HG02798 (cell line): ENCODE measurements around the gene RAB1B.
A peak's percentile ranks its signal among the peaks of the same experiment; 100 is the strongest.
"Not testable (repeated sequence)": the region's sequence is repeated elsewhere in the genome, so short reads cannot be mapped to it uniquely, and the experiment has no call there.

Experiments
- ATAC-seq: cut with Tn5 transposase; IDR thresholded peaks from one replicate; pipeline ENCODE4 v1.9.1; 2021; ENCODE audit warnings: mild to moderate bottlenecking; ENCODE audit not compliant: unreplicated experiment, poor library complexity

RAB1B gene

DNA sequence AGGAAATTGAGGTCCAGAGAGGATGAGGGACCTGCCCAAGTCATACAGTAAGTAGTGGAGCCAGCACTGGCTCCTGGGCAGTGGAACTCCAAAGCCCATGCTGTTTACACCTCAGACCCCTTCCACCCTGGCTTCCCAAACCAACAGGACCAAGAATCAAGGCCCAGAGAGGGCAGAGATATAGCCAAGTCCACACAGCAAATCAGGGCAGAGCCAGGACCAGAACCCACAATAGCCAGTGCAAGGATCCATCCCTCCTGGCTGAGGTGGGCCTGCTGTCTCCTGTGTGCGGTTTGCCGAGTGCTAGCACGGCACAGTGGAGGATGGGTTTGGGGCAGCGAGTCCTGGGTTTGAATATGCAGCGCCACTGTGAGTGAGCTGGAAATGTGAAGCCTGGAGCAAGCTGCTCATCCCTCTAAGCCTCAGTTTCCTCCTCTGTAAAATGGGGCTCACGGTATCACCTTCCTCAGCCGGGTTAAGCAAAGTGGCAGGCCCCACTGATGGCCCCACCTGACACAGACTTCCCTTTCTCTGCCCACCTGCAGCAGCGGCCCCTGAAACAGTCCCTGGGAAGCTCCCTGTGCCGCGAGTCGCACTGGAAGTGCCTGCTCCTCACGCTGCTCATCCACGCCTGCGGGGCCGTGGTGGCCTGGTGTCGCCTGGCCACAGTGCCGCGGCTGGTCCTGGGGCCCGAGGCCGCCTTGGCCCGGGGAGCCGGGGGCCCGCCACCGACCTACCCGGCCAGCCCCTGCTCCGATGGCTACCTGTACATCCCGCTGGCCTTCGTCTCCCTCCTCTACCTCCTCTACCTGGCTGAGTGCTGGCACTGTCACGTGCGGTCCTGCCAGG, 25.6 kb downstream of the RAB1B start:
- no peak for ATAC-seq

DNA sequence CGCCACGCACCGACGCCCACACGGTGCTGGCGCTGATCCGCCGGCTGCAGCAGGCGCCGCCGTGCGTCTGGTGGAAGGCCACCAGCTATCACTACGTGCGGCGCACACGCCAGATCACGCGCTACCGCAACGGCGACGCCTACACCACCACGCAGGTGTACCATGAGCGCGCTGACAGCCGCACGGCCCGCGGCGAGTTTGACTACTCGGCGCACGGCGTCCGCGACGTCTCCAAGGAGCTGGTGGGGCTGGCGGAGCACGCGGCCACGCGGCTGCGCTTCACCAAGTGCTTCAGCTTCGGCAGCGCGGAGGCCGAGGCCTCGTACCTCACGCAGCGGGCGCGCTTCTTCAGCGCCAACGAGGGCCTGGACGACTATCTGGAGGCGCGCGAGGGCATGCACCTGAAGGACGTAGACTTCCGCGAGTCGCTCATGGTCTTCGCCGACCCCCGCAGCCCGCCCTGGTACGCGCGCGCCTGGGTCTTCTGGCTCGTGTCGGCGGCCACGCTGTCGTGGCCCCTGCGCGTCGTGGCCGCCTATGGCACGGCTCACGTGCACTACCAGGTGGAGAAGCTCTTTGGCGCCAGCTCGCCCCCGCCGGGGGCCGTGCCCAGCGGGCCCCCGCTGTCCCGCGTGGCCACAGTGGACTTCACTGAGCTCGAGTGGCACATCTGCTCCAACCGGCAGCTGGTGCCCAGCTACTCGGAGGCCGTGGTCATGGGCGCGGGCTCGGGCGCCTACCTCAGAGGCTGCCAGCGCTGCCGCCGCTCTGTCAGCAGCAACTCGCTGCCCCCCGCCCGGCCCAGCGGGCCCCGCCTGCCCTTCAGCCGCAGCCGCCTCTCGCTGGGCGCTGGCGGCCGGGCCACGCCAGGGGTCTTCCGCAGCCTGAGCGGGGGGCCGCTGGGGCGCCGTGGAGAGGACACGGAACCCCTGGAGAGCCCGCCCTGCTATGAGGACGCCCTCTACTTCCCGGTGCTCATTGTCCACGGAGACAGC, 26.5 kb downstream of the RAB1B start:
- no peak for ATAC-seq

DNA sequence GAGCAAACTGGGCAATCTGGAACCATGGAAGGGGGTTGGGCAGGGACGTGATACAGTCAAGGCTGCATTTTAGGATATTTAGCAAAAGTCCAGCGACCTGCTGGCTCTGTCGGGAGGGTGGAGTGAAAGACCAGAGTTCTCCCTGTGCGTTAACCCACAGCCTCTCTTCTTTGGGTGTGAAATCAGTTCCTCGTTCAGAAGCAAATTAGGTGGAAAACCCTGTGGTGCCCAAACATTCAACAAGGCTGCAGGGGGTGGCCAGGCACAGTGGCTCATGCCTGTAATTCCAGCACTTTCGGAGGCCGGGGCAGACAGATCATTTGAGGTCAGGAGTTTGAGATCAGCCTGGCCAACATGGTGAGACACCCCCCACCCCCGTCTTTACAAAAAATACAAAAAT, 29.2 kb downstream of the RAB1B start:
- ATAC-seq = no peak

DNA sequence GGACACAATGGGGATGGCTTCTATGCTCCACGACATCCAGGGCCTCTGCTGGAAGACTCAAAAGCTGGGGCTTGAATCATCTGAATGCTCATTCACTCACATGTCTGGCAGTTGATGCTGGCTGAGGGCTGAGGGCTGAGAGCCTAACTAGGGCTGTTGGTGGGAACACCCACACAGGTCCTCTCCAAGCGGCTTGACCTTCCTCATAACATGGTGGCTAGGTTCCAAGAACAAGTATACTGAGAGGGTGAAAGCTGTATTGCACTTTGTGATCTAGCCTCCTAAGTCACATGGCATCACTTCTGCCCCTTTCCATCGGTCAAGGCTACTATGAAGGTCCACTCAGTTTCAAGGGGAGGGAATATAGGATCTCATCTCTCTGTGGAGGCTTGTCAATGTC, 30.7 kb downstream of the RAB1B start:
- no peak for ATAC-seq

DNA sequence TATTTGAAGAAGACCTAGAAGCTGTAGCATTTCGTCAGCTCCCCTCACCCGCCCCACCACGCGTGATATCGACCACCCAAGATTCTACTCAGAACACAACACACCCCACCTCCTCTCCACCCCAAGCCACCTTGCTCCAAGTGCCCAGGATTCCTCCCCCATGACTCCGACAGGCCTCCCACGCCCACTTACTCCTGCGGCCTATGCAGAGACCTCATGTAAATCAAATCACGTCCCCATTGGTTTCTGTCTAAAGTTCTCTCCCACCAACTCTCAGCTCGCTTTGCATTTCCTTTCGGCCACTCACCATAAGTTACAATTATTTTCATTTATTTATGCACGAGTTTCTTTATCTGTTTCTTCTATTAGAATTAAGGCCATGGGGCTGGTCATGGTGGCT, 34.2 kb downstream of the RAB1B start:
- no peak for ATAC-seq

DNA sequence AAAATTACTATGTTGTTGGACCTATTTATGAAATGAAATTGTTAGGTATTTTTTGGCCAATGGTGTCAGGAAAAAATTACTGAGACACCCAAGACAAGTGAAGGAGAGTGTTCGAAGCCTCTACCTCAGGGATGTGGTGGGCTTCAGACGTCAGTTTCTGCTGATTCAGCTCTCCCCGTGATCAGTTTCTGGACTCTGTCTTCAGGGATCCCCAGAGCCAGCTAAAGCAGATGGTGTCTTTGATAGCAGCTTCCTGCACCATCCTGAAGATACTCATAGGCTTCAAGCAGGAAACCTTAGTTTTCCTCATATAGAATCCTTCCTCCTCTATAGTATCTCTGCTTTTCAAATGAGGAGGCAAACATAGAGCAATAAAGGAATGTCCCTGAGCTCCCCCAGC, 41.0 kb downstream of the RAB1B start:
- no peak for ATAC-seq

DNA sequence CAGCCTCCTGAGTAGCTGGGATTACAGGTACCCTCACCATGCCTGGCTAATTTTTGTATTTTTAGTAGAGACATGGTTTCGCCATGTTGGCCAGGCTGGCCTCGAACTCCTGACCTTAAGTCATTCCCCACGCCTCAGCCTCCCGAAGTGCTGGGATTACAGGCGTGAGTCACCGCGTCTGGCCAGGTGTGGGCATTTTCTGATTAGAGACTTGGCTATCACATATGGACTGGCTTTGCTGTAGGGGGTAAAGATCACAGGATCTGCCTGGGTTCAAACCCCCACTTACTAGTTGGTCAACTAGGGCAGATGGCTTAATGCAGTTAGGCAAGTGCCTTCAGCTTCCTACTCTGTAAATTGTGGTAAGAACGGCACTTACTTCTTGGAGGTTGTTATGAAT, 41.9 kb downstream of the RAB1B start:
- no peak for ATAC-seq

DNA sequence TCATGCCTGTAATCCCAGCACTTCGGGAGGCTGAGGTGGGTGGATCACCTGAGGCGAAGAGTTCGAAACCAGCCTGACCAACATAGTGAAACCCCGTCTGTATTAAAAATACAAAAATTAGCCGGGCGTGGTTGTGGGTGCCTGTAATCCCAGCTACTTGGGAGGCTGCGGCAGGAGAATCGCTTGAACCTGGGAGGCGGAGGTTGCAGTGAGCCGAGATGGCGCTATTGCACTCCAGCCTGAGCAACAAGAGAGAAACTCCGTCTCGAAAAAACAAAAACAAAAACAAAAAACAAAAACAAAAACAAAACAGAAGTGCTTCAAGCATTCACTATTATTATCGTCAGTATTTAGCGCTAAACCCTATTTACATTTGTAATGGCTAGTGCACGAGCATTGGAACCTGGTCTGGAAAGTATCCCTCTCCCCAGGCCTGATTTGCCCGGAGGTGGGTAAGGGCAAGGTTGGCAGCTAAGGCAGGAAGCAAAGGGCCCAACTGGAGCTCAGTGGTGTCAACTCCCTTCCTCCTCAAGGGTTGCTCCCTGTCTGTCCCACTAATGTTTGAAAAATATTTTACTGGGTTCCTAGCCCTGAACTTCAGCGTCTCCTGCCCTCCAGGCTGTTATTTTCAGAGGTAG, 42.5 kb downstream of the RAB1B start:
- ATAC-seq = not testable (repeated sequence)

DNA sequence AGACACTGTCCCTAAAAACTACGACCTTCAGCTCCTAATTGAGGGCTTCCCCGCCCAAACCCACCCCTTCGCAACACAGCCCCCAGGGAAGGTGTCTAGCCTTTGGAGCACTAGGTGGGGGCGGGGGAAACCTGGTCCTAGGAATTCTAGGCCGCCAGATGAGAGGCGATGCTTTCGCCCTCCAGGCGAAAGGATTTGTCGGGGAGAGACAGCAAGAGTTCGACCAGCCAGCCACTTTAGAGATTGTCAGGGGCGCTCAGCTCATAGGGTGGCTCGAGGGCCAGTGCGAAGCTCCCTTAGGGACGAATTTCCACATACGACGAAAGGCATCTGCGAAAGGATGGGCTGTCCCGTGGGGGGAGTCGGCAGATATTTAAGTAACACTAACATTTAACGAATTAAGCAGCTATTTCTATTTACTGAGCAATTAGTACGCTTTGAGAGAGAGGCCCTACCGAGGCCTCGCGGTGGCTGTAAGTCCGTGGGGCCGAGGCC, 43.1 kb downstream of the RAB1B start:
- no peak for ATAC-seq

DNA sequence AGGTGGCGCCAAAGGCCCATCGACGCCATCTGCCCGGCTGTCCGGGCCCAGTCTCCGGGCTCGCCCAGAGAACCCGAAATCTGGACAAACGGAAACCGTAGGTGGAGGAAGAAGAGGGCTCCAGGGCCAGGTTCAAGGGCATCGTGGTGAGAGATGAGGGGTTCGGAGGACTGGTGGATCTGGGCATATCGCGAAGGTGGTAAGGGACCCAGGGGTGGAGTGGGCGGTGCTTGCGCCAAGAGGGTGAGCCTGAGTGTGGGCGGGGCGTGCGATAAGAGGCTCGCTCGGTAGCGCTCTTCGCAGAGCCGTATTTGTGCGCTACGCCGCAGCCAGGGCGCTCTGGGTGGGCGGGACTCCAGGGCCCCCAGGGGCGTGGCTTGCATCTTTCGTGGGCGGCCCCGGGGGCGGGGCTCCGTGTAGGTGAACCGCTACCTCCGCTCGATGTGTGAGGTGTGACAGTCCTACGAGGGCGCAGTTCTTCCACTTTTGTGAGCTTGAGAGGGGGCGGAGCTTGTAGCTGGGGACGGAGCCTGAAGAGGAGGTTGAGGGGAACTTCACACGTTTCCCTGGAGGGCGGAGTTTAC, 43.6 kb downstream of the RAB1B start:
- peak; percentile 79 for ATAC-seq

DNA sequence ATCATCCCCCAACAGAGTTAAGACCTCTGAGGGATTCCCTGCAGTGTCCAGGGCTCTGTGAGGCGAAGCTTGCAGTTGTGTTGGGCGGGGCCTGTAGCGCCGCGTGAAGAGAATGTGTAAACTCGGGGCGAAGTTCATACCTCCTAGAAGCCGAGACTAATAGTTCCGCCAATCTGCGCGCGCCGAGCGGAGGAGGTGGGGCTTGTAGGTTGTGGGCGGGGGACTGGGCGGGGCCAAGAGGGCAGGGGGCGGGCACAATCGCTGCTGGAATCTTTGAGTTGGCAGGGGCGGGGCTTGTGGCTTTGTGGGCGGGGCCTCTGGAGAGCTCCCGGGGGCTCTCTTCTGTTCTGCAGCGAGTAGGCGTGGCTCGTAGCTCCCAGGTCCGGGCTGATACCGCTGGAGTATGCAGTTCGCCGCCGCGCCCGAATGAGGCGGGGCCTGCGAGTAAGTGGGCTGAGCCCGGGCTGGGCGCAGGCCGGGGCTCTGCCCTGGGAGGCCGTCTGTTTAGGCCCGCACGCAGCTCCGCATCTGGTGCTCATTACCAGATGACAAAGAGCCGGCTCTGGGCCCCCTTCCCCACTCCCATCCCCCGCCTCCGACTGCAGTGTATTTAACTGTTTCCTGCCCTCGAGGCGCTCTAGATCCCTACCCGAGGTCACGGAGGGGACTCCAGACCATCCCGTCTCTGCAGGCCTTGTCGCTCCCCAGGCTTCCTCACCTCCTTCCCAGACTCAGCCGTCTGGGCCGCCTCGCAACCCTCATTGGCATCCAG, 44.3 kb downstream of the RAB1B start:
- ATAC-seq = peak; percentile 54

DNA sequence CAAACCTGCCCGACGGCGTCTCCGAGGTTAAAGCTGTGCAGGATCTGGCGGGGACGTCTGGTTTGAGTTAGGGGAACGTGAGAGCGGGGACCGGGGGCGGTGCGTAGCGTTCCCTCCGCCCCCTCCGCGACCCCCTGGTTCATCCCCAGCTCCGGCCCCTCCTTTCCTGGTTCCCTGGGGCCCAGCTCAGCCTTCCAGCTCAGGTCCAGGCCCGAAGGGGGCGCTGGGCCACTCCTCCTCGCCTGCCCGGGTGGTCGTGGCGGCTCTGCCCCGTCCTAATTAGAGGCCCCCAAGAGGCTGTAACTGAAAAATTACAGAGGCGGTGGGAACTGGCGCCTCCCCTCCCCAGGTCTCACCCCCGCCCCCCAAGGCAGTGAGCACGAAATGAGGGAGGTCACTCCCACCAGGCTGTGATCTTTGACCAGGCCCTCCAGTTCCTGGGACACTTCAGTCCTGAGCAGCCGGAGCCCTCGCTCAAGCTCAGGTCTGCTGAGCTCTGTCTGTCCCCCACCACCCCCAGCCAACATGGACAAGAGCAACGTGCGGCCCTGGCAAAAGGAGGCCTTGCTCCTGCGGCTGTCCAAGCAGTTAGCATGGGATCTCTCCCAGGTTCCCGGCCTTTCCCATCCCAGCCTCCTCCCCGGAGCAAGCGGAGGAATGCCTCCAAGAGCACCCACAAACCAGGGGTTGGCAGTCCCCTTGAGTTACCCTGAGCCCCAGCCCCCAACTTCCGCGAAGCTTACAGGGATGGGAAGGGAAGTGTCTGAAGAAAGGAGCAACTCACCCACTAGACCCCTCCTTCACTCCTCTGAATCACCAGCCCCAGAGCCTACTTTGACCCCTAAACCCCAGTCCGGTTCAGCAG, 45.1 kb downstream of the RAB1B start:
- ATAC-seq = no peak

DNA sequence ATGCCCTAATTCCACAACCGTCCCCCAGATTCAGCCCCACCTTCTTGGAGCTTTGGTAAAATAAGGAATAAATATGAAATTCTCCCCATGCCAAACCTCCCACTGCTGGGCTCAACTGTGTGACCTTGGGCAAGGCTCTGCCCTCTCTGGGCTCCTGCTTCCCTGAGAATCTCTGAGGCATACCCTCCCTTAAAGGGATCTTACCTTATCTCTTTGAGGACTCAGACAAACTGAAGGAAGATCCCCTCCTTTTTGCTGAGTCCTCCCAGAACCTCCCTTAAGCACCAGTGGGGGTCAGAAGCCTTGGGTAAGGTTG, 45.7 kb downstream of the RAB1B start:
- ATAC-seq = no peak

DNA sequence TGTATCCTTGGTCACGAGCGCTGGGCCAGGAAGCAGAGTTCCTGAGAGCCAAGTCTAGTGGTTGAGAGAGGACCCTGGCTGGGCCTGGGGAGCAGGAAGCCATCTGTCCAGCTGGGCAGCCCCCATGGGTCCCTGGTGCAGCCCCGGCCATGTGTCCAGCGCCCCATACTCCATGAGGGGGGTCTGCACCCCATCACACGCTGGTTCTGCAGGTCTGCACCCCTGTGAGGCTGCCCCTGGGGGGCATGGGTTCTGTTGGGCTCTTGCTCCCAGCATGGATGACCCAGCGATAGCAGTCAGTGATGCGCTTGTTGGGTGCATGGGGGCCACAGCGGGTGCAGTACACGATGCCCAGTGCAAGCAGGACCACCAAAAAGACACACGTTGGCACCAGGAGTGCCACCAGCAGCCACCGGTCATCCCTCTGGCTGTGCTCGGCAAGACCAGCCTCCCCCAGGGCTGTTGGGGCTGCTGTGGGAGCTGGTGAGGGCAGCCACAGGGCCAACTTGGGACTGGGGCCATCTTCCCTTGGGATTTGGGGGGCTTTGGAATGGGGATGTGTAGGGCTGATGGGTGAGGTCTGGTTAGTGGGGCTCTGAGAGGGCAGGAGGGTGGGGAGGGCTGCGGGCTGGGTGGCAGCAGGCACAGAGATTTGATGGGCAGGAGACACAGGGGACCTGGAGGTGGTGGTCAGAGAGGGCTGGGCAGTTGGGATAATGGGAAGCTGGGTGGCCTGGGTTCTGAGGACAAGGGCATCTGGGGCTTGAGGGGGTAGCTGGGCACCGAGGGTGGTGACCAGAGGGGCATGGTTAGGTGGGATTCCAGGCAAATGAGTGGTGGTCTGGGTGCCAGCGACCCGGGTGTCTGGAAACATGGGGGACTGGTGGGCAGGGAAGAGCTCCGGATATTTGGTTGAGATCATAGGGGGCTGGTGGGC, 46.4 kb downstream of the RAB1B start:
- ATAC-seq = no peak

DNA sequence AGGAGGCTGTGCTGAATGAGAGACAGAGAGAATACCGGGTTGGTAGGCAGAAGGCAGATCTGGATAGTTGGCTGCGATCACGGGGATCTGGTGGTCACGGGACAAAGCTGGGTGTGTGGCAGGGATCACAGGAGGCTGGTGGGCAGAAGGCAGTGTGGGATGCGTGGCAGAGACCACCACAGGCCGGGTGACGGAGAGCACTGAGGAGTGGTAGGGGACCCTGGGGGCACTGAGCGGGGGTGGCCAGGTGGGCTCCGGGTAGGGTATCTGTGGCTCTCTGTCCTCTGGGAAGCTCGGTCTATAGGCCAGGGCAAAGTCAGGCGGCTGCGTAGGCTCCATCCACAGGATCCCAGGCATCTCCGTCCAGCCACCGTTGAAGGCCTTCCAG, 47.1 kb downstream of the RAB1B start:
- no peak for ATAC-seq

DNA sequence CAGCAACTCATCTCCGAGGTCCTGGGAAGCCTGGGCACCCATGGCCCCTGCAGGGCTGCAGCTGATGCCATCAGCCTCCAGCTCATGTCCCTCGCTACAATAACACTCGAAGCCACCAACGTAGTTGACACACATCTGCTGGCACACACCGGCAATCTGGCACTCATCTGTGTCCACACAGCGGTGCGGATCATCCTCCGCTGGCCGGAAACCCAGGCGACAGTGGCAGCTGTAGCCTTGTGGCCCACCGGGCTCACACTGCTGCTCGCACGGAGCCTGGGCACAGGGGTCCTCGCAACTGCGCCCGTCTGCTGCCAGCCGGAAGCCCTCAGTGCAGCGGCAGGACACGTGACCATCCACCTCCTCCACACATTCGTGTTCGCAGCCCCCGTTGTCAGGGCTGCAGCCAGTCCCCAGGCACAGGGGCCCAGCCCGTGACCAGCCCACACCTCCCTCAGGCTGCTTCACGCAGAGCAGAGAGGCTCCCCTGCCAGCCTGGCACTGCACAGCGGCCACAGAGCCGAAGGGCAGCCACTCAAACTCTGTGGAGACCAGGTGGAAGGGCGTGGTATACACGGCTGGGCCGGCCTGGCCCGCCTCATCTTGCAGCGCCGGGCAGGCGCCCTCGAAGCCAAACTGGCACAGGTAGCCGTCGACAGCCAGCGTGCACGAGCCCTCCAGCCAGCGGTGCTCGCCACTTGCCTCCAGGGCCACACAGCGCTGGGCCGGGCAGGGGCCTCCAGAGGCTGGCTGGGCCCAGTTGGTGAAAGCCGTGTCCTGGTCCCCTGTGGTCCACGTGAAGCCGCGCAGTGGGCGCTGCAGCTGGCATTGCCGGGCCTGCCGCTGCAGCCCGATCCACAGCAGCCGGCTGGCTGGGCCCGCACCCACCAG, 47.7 kb downstream of the RAB1B start:
- ATAC-seq = no peak

DNA sequence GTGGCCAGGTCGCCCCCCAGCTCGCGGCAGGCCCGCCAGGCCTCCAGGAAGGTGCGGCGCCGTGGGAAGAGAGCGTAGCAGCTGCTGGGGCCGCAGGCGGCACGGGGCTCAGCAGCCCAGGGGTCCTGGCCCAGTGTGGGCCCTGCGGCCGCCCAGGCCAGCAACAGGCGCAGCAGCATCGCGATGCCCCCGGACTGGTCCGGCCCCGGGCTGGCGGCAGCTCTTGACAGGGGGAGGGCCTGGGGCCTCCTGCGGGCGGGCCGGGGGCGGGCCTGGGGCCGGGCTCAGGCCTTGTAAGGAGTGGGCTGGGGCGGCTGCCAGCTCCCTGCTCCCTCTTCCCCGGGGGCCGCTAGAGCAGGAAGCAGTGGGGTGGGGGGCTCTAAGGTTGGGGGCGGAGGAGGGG, 48.4 kb downstream of the RAB1B start, which contains the start of gene CD248:
CD248 (minus strand) TSS at position 196 of the 403 bp plus-strand sequence; CDS start at position 179, 17 bp downstream.
- no peak for ATAC-seq
